Spleen (tissue), 11 donors: ENCODE results near the gene SSBP3. TPM values are rescaled to one million over a fixed set of nuclear protein-coding genes. Genes with fewer than 3 reads are reported as not detected.

Experiments
- DNase-seq: peaks from one replicate; pipeline ENCODE4 v3.0.0-alpha.2; 2020
- H3K27ac ChIP-seq, 8 donors: fragments of 200-600 bp; sonication (generic) in 7 of 8; 1 replicate in 4 of 8; 2 replicates in 4 of 8; pipeline versions ENCODE4 v1.5.0 to v1.8.0; 2016 to 2021; ENCODE audit warnings: inconsistent platforms in 4 of 8, mild to moderate bottlenecking in 4 of 8, moderate library complexity in 1 of 8
- H3K27me3 ChIP-seq, 7 donors: fragments of 200-600 bp; sonication (generic) in 6 of 7; replicated peaks in 1 of 7; 1 replicate in 4 of 7; 2 replicates in 3 of 7; pipeline versions ENCODE4 v1.5.0 to v1.8.0; 2016 to 2021; ENCODE audit warnings: inconsistent platforms in 3 of 7, mild to moderate bottlenecking in 1 of 7
- H3K36me3 ChIP-seq, 6 donors: fragments of 200-600 bp; sonication (generic) in 5 of 6; 1 replicate in 4 of 6; 2 replicates in 2 of 6; pipeline versions ENCODE4 v1.5.0 to v1.8.0; 2016 to 2021; ENCODE audit warnings: inconsistent platforms in 2 of 6
- H3K4me1 ChIP-seq, 6 donors: fragments of 200-600 bp; sonication (generic) in 5 of 6; 1 replicate in 3 of 6; 2 replicates in 3 of 6; pipeline versions ENCODE4 v1.5.0 to v1.8.0; 2016 to 2021; ENCODE audit warnings: inconsistent platforms in 3 of 6
- H3K4me3 ChIP-seq, 8 donors: fragments of 200-600 bp; sonication (generic) in 7 of 8; 1 replicate in 4 of 8; 2 replicates in 4 of 8; pipeline versions ENCODE4 v1.5.0 to v1.8.0; 2016 to 2021; ENCODE audit warnings: inconsistent platforms in 4 of 8, mild to moderate bottlenecking in 4 of 8, moderate library complexity in 2 of 8
- H3K9me3 ChIP-seq, 8 donors: fragments of 200-600 bp; sonication (generic) in 7 of 8; 1 replicate in 4 of 8; 2 replicates in 4 of 8; pipeline versions ENCODE4 v1.5.0 to v1.8.0; 2016 to 2021; ENCODE audit warnings: inconsistent platforms in 4 of 8
- CTCF ChIP-seq, 11 experiments: fragments of 200-600 bp in 7 of 11; fragments of 450-650 bp in 4 of 11; sonication (generic) in 4 of 11; IDR thresholded peaks in 8 of 11; conservative IDR thresholded peaks in 3 of 11; 1 replicate in 7 of 11; 2 replicates in 4 of 11; pipeline versions ENCODE4 v1.4.0 to v1.8.0; 2016 to 2021; ENCODE audit warnings: antibody characterized with exemption in 11 of 11, inconsistent platforms in 4 of 11, mild to moderate bottlenecking in 1 of 11
- POLR2A ChIP-seq, 3 donors: fragments of 450-650 bp; IDR thresholded peaks; one replicate each; pipeline ENCODE4 v1.5.1; 2017; ENCODE audit warnings: antibody characterized with exemption in 3 of 3, mild to moderate bottlenecking in 1 of 3
- POLR2AphosphoS5 ChIP-seq, 3 donors: sonication (generic); formaldehyde crosslinking; IDR thresholded peaks; one replicate each; pipeline ENCODE4 v1.5.1; 2017; ENCODE audit warnings: antibody characterized with exemption in 3 of 3
- WGBS, 5 donors: extraction: QIAGEN DNeasy Blood & Tissue Kit in 3 of 5; methylation state at CpG; one replicate each; pipeline versions ENCODE4 v1.1.5 to v1.1.7; 2013 to 2018; 5-methylcytosine and 5-hydroxymethylcytosine counted together
- intact Hi-C: fragments of 100-400 bp; cut with DNase I; formaldehyde crosslinking; loops from one replicate; pipeline ENCODE4 v1.15.0; 2023; ENCODE audit warnings: low total_unique reads
- polyA plus RNA-seq, 3 donors: library from polyadenylated mRNA; stranded (reverse); fragments of 200-250 nt; gene quantifications; one replicate each; pipeline ENCODE4 v1.2.1, GENCODE V29; 2013
- total RNA-seq, 7 donors: library from RNA; depleted of rRNA in 3 of 7; stranded (reverse); fragments of >200 nt in 3 of 7; fragmentation: NEBNext Ultra II Directional in 4 of 7; extraction: Animal tissue kit (Norgen Biotek cat#: 25700) in 4 of 7; gene quantifications; one replicate each; pipeline versions ENCODE4 v1.1.0 to v1.2.1, GENCODE V29; 2016 to 2021
- donor health status: healthy with polysubstance abuse.
- donor health status: DM: no; HTN: no; CAD: no; lungs with moderate emphysema.
- donor health status: DM: no; HTN: no; CAD: no.
- donor health status: Bipolar disorder and iron deficiency.
- donor health status: healthy.
- donor health status: DM: no; HTN: no; CAD: no.
- donor health status: DM: yes; HTN: yes; CAD: no.

Gene SSBP3
- total and polyA plus RNA-seq, 10 donors = 14.4 to 73.5 (median 26.3) TPM

- H3K27me3 ChIP-seq = no peaks in the 10 kb centered on the region
- DNase-seq = no peak
- intact Hi-C loops = no loop called here
- no peak overlapping the region for H3K27ac ChIP-seq
- 92 to 100% (median 97%) methylated on average over 3 of the region's 3 CpGs for WGBS, 5 donors
- no peaks in the 10 kb centered on the region for H3K9me3 ChIP-seq
- peaks cover 0 to 48% (median 24%) of the 10 kb centered on the region in 6 donors for H3K4me1 ChIP-seq
- H3K4me3 ChIP-seq = no peak overlapping the region
- TF ChIP-seq POLR2A (IDR thresholded peaks at IDR 0.05) = no peak
- no peak for TF ChIP-seq POLR2AphosphoS5 (IDR thresholded peaks at IDR 0.05)
- no peak for TF ChIP-seq CTCF (IDR thresholded peaks at IDR 0.05 in 8 of 11, conservative IDR thresholded peaks at IDR 0.05 in 3 of 11)
- H3K36me3 ChIP-seq = no peaks in the 10 kb centered on the region
These were observed 98.9 kb downstream of the SSBP3 start for GRCh38 chr1:54307305-54307704.

- Histone ChIP-seq H3K27ac (no peak overlapping the region), H3K4me1 (peaks cover 0 to 36% (median 18%) of the 10 kb centered on the region in 6 donors), H3K4me3 (no peak overlapping the region), H3K9me3 (no peaks in the 10 kb centered on the region), H3K36me3 (no peaks in the 10 kb centered on the region), H3K27me3 (no peaks in the 10 kb centered on the region)
- 85 to 96% (median 91%) methylated on average over 7 of the region's 7 CpGs for WGBS, 5 donors
- TF ChIP-seq CTCF (IDR thresholded peaks at IDR 0.05 in 8 of 11, conservative IDR thresholded peaks at IDR 0.05 in 3 of 11) (no peak), POLR2AphosphoS5 (IDR thresholded peaks at IDR 0.05) (no peak), POLR2A (IDR thresholded peaks at IDR 0.05) (no peak)
- DNase-seq = no peak
- intact Hi-C loops = no loop called here
These were observed 100.2 kb downstream of the SSBP3 start for GRCh38 chr1:54305906-54306514.

GRCh38 chr1:54304518-54304917, 101.7 kb downstream of the SSBP3 start:
- H3K9me3 ChIP-seq = no peaks in the 10 kb centered on the region
- intact Hi-C loops = no loop called here
- no peak overlapping the region for H3K27ac ChIP-seq
- peaks cover 0 to 30% (median 9%) of the 10 kb centered on the region in 6 donors for H3K4me1 ChIP-seq
- H3K4me3 ChIP-seq = no peak overlapping the region
- TF ChIP-seq POLR2AphosphoS5 (IDR thresholded peaks at IDR 0.05) (no peak), POLR2A (IDR thresholded peaks at IDR 0.05) (no peak), CTCF (IDR thresholded peaks at IDR 0.05 in 8 of 11, conservative IDR thresholded peaks at IDR 0.05 in 3 of 11) (no peak)
- no peaks in the 10 kb centered on the region for H3K36me3 ChIP-seq
- no peaks in the 10 kb centered on the region for H3K27me3 ChIP-seq
- DNase-seq = no peak
- 84 to 98% (median 93%) methylated on average over 2 of the region's 2 CpGs for WGBS, 5 donors

GRCh38 chr1:54302951-54303843, 103.0 kb downstream of the SSBP3 start:
- Histone ChIP-seq H3K27ac (no peak overlapping the region), H3K9me3 (no peaks in the 10 kb centered on the region), H3K27me3 (no peaks in the 10 kb centered on the region), H3K4me3 (no peak overlapping the region), H3K4me1 (peaks cover 1 to 42% (median 17%) of the 10 kb centered on the region in 6 donors), H3K36me3 (no peaks in the 10 kb centered on the region)
- WGBS, 5 donors = 80 to 89% (median 84%) methylated on average over 22 of the region's 22 CpGs
- no peak for TF ChIP-seq POLR2AphosphoS5 (IDR thresholded peaks at IDR 0.05)
- TF ChIP-seq CTCF (IDR thresholded peaks at IDR 0.05 in 8 of 11, conservative IDR thresholded peaks at IDR 0.05 in 3 of 11) = no peak
- TF ChIP-seq POLR2A (IDR thresholded peaks at IDR 0.05) = no peak
- DNase-seq = no peak
- intact Hi-C loops = no loop called here
